Cardiac septum (tissue), 1 donor: ENCODE data around the gene PCNX4. TPM values are rescaled to one million over a fixed set of nuclear protein-coding genes. Genes with fewer than 3 reads are reported as not detected.

Source experiments
- DNase-seq: peaks from one replicate; pipeline ENCODE4 v3.0.0-alpha.2; 2020; ENCODE audit warnings: low spot score
- intact Hi-C: fragments of 100-400 bp; cut with DNase I; formaldehyde crosslinking; loops from one replicate; pipeline ENCODE4 v1.14.0; 2022
- total RNA-seq: library from RNA; stranded (reverse); fragmentation: NEBNext Ultra II Directional; extraction: Animal tissue kit (Norgen Biotek cat#: 25700); gene quantifications from one replicate; pipeline ENCODE4 v1.2.1, GENCODE V29; 2021
- donor health status: DM: no; HTN: no; CAD: no.

PCNX4 gene
- total RNA-seq, 1 donor from 2014 or later: 44.2 TPM

DNA sequence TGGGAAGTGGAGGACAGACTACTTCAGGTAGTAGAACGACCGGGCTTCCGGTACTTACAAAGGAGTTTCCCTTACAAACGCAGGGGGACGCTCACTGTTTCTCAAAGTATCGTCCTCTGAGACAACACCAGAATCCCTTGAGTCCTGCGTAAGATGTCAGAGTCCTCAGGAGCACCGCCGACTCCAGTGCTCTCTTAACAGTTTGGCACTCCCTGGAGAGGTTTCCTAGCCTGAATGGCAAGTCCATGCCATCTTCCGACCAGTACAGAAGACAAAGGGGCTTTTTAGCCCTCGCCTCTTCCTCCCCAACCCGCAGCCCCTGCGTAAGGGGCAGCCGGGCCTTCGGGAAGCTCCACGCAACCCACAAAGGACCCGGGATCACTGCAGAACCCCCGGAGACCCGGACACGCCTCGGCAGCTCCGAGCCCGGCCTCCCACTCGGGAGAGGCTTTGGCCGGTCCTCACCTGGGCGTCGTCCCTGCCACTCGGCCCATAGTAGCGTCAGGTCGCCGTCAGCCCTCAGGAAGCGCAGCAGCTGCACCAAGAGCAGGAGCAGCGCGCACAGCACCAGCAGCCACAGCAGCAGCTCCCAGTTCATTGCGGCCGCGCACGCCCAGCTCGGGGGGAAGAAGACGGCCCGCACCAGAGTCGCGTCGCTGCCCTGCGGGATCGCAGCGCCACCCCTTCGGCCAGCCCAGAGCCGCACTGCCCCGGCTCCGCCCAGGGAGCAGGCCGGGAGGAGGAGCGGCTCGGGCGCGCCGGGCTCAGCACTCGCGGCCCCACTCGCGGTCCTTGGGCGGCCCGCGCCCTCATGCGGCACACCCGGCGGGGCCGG lies 73.2 kb downstream of the PCNX4 start, which contains the start of gene DHRS7:
Gene DHRS7 (minus strand): TSS at position 687 of the 835 bp plus-strand sequence. CDS start 89 bp downstream, at position 598.
- intact Hi-C loops: loop anchor here (2.0 to 10.0 kb wide), 4 partner anchors 74 to 680 kb away; partner anchors contain the start of genes JKAMP, L3HYPDH and PCNX4

DNA sequence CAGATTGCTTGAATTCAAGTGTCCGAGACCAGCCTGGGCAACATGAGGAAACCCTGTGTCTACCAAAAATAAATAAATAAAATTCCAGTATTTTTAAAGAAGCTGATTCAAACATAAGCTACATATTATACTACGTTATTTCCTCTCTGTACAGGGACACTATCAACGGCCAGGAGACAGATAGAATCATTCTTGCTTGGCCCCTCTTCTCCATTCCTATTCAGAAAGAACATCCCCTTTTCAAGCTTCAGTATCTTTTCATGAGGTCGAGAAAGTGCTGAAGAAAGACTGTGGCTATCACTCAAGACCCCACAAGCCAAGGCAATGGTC lies 73.8 kb downstream of the PCNX4 start:
- no peak for DNase-seq
- intact Hi-C loops: loop anchor here (2.0 to 10.0 kb wide), 4 partner anchors 75 to 681 kb away; partner anchors contain the start of genes JKAMP, L3HYPDH and PCNX4

More for the DNA sequence above, 73.2 kb downstream of the PCNX4 start, which contains the start of gene DHRS7:
- peak; percentile 95 for DNase-seq

DNA sequence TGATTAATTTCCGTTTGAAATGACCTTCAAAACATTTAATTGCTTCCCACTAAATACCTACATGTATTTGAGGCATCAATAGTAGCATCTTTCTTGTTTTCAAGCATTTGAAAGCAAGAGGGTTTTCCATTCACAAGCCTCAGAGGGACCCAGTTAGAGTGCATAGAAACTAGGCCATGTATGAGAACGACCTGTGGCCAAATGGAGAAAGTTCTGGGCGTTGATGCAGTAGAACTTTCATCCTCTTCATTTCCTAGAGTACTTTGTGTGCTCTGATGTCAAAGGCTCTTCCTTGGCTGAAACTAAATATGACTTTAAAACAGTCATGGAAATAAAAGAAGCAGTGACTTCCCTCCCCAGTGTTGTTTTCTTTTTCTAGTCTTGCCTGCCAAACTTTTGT lies 74.4 kb downstream of the PCNX4 start:
- no peak for DNase-seq
- intact Hi-C loops: loop anchor here (5.0 to 10.0 kb wide), 2 partner anchors 99 to 681 kb away; partner anchors contain the start of genes JKAMP and L3HYPDH

DNA sequence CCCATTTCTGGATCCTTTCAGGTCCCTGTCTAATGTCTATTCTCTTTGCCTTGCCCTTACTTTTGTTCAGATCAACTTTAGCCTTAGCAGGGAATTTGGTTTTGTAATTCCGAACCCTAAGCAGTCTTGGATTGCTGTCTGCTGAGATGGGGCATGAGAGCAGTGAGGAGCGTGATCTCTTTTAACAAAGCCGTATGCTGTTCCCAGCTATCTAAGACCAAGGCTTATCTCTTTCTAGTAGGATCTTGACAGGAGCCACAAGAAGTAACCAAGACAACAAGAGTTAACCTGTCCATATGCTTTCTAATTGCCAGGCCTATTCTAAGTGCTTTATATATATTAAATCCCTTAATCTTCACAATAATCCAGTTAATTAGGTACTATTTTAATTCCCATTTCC lies 78.0 kb downstream of the PCNX4 start:
- intact Hi-C loops: loop anchor here (5.0 to 10.0 kb wide), 2 partner anchors 102 to 685 kb away; partner anchors contain the start of genes JKAMP and L3HYPDH

DNA sequence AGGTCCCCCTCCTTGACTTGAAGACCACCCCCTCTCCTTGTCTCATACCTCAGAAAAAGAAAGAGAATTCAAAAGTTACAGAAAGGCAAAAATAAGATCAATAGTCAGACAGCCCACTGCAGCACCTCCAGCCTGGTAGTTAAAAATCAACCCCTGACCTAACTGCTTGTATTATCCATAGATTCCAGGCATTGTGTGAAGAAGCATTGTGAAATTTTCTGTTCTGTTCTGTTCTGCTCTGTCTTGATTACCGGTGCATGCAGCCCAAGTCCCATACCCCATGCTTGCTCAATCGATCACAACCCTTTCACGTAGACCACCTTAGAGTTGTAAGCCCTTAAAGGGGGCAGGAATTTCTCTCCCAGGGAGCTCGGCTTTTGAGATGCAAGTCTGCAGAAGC lies 79.2 kb downstream of the PCNX4 start:
- DNase-seq: no peak
- intact Hi-C loops: no loop called here

More for the DNA sequence above, 78.0 kb downstream of the PCNX4 start:
- DNase-seq: no peak

DNA sequence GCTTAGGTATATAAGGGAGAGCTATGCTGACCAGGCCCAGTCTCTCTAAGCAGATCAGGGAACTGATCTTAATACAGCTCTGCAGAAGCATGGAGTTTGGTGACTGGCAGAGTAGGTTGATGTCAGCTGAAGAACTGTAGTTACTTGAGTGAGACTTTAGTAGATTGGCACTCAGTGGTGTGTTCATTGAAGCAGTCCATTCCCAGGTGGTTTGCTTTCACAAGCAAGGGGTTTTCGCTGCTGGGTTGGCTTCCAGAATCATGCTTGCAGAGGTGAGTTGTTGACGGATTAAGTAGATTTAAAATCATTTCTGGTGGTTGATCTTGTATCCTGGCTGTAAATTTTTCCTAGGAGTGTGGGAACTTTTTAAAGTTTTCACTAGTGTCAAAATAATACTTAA lies 80.0 kb downstream of the PCNX4 start:
- intact Hi-C loops: no loop called here

DNA sequence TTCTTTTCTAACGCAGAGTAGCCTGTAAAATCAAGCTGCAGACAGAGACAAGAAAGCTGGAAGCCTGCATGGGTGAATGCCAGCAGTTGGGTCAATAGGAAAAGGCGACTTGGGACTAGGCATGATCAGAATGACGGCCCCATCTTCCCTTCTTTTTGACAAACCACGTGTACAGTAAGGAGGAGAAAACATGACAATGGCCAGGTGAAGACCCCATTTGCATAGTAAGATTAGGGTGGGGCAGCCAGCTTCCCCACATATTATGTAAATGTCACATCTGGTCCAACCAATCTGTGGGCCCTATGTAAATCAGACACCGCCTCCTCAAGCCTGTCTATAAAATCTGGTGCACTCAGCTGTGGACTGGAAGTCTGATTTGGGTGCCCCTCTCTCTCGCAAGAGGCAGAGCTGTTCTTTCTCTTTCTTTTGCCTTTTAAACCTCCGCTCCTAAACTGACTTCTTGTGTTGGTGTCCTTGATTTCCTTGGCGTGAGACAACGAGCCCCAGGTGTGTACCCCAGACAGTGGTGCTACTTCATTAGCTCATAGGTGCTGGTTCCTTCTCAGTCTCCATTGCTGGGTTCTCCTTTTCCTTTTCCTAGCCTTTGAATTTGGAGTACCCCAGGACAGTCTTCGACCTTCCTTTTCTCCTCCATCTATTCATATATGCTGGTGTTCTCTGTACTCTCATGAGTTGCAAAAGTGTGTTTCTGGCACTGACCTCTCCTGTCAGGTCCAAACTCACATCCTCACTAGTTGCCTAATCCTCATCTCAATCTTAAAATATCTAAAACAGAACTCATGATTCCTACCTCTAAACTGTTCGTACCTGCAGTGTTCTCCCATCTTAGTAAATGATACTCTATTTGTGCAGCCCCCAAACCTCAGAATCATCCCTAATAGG lies 82.9 kb downstream of the PCNX4 start:
- no peak for DNase-seq
- intact Hi-C loops: no loop called here

More for the DNA sequence above, 80.0 kb downstream of the PCNX4 start:
- no peak for DNase-seq

DNA sequence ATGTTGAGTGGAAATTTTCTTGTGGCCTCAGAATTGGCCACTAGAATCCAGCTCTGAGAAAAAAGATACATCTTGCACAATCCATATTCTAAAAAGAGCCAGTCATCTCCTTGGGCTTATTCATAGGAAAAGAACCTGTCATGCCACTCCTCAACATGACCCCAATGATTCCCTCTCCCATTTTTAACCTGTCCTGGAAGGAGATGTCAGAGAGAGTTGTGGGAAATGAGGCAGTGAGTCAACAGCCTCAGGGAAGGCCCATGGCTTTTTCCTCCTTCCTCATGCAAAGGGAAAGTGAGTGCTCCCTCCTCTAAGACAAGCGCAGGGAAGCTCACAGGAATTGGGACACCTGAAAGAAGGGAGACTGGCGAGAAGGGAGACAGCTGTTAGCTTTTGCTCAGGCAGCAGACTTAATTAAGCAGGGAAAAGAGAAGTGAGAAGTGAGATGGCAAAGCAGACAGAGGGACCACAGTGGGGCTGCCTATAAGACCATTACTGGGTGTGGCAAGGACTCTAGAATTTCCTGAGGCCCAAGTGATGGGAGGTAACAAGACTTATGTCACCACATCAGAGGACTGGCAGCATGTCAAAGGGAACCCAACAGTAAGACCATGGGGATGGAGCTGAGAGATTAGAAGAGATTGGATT lies 83.7 kb downstream of the PCNX4 start:
- no peak for DNase-seq
- intact Hi-C loops: no loop called here

DNA sequence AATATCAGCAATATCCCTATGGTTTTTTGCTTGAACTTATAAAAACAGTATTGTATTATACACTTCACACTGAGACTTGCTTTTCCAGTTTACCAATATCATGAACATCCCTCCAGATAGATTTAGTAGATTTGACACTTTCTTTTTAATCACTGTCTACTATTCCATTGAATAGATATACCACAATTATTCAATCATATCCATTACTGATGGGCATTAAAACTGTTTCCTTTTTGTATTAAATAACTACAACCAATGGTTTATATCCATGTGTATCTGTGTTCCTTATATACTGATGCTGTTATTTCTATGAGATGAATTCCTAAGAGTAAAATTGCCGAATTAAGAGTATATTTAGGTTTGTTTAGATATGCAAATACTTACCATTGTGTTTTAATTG lies 86.4 kb downstream of the PCNX4 start:
- intact Hi-C loops: no loop called here
- no peak for DNase-seq

DNA sequence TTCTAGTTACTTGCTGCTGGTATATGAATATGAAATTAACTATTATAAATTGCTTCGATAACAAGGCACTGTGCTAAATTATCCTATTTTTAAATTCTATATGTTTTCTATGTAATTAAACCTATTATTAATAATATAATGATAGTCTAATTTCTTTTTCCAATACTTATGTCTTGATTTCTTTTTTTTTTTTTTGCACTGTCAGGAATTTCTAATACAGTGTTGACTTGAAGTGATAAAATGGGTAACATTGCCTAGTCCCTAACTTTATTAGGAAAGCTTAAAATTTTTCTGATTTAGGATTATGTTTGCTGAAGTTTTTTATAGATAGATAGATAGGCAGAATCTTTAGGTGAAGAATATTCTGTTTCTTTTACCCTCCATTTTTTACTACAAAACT lies 87.1 kb downstream of the PCNX4 start:
- no peak for DNase-seq
- intact Hi-C loops: no loop called here

DNA sequence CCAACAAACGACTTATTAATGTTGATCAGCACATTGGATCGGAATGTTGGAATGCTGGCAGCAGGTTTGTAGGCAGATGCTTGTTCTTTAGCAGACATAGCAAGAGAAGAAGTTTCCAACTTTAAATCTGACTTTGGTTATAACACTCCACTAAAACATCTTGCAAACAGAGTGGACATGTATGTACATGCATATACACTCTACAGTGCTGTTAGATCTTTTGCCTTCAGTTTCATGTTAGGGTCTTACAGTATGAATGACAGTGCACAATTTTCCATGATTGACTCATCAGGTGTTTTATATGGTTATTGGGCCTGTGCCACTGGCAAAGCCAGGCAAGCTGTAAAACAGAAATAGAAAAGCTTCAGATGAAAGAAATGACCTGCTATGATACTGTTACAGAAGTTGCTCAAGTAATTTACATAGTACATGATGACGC lies 87.7 kb downstream of the PCNX4 start:
- DNase-seq: no peak
- intact Hi-C loops: no loop called here

DNA sequence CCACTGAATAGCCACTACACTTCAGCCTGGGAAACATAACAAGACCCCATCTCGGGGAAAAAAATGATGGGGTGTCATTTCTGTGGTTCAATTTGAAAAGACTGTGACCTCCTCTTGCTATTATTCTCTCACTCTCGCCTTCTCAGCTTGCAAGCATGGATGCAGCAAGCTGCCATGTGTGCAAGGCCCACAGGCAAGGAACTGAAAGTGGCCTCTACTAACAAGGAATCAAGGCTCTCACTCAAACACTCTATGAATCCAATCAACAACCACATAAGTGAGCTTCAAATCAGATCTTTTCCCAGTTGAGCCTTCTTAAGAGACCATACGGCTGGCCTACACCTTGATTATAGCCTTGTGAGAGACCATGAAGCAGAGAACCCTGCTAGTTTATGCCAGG lies 91.4 kb downstream of the PCNX4 start:
- intact Hi-C loops: loop anchor here (5.0 kb wide), 2 partner anchors 116 to 216 kb away; no protein-coding TSS in a partner anchor
- no peak for DNase-seq

DNA sequence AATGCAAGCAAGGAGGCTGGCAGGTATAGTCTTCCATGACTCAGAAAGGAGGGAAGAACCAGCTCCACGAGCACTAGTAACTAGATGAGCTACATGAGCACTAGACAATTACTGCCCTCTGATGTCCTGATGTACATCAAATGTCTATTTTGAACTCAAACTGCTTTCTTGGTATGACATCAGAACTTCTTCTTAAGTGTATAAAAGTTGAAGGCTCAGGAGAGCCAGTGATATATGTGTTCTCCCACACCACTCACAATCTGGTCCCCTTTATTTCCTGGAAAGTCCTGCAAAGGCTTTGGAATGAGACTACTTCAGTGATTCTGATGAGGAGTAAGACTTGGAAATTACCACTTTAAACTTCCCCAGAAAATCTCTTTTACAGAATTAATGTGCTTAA lies 92.0 kb downstream of the PCNX4 start:
- no peak for DNase-seq

DNA sequence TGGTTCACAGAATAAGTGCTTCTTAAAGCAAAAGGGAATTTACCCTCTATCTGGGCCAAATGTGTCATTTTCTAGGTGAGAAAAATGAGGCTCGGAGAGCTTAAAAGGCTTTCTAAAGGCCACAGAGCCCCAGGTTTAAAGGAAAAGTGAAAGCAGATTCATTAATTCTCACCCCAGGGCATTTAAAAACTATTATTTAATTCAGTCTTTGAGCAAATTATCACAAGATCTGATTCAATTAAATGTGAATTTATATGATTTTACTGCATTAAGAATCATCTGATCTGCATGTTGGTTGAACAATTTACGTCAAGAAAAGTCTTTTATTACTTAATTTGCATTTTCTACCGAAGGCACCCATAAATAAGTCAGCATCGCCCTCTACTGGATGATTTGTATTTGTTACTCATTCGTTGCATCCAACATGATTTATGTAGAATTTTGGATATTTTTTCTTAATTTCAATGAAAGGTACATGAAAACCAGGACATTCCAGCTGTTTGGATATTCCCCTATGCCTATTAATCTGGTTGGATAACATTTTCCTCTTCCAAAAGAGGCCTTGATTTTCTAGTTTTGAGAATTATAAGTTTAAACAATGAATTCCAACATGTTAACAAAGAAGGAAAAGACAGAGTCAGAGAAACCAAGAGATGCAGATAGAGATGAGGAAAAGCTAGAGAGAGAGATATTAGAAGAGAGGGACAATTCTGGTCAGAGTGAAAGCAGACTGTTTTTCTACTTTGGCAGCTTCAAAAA lies 92.6 kb downstream of the PCNX4 start:
- intact Hi-C loops: loop anchor here (5.0 kb wide), 2 partner anchors 117 to 217 kb away; no protein-coding TSS in a partner anchor
- DNase-seq: no peak

More for the DNA sequence above, 92.0 kb downstream of the PCNX4 start:
- intact Hi-C loops: loop anchor here (5.0 kb wide), 2 partner anchors 116 to 216 kb away; no protein-coding TSS in a partner anchor

DNA sequence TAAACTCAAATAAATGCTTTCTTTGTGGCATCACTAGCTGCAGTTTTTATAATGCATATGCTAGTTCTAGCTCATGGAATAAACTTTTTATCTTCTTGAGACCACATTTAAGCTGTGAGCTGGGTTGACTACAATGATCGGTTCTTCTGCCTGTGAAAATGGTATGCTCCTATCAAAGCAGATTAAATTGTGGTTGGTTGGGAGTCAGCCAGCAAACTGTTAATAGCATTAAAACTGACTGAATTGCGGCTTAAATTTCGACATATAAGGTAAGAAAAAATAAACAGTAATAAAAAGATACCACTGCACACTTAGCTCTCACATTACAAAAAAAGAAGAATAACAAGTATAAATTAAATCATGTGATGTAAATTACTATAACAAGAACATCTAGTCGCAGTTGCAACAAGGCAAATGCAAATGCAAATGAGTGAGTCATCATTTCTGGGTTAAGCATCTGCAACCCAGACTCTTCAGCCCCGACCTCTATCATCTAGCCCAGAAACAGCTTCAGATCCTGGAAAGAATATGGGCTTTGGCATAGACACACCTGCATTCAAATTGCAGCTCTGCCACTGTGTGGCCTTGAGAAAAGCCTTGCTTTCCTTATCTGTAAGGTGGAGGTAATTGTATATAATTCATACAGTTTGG lies 93.3 kb downstream of the PCNX4 start:
- intact Hi-C loops: loop anchor here (5.0 kb wide), 2 partner anchors 118 to 218 kb away; no protein-coding TSS in a partner anchor
- DNase-seq: no peak

DNA sequence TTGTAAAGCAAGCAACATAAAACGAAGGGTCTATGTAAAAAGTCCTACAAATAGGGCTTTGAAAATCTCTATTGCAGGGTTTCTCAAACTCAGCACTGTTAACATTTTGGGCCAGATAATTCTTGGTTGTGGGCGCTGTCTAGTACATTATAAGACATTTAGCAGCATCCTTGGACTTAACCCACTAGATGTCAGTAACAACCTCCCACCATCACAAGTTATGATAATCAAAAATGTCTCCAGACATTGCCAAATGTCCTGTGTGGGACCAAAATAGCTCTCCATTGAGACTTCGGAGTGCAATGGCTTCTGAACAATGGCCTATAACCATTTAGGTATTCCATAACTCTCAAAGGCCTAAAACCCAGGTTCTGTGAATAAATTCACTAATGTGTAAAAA lies 96.4 kb downstream of the PCNX4 start:
- intact Hi-C loops: no loop called here
- no peak for DNase-seq

DNA sequence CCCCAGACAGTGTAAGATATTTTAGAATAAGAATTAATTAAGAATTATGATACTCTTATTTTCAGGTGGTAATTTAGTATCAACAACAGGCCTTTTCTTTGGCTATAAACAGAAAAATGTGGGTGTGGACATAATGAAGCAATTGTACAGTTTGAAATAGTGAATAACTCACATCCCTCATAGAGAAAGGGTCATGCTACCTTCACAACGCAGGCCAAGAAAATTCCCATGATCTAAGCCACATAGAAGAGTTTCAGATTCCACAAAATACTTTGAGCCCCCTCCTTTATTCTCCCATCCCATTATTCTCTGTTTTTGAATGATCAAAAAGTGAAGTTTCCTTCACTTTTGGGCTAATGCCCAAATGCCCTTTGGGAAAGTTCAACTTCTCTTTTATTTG lies 97.0 kb downstream of the PCNX4 start:
- intact Hi-C loops: no loop called here
- DNase-seq: no peak
